RKO (cell line): ENCODE data around the gene NPHP4.

Source experiments
- DNase-seq: peaks from one replicate; pipeline ENCODE4 v3.0.0-alpha.2; 2016; ENCODE audit warnings: low spot score

NPHP4 gene

GRCh38 chr1:5877683-5878530 is 114.3 kb downstream of the NPHP4 start:
- no peak for DNase-seq

GRCh38 chr1:5877001-5877400 is 115.2 kb downstream of the NPHP4 start:
- DNase-seq: no peak

GRCh38 chr1:5876094-5876650 is 116.1 kb downstream of the NPHP4 start:
- no peak for DNase-seq

GRCh38 chr1:5875345-5875910 is 116.8 kb downstream of the NPHP4 start:
- no peak for DNase-seq

- DNase-seq: no peak
These were observed 117.7 kb downstream of the NPHP4 start for GRCh38 chr1:5874416-5875110.

GRCh38 chr1:5873556-5873955 is 118.7 kb downstream of the NPHP4 start:
- no peak for DNase-seq

GRCh38 chr1:5872886-5873285 is 119.3 kb downstream of the NPHP4 start:
- no peak for DNase-seq

- no peak for DNase-seq
These were observed 123.2 kb downstream of the NPHP4 start for GRCh38 chr1:5868931-5869500.

- DNase-seq: no peak
These were observed 126.5 kb downstream of the NPHP4 start for GRCh38 chr1:5865774-5866173.

- no peak for DNase-seq
These were observed 127.2 kb downstream of the NPHP4 start for GRCh38 chr1:5865056-5865455.

- no peak for DNase-seq
These were observed 128.0 kb downstream of the NPHP4 start for GRCh38 chr1:5864256-5864655.

- DNase-seq: no peak
These were observed 129.0 kb downstream of the NPHP4 start for GRCh38 chr1:5863238-5863637.

- DNase-seq: no peak
These were observed 130.1 kb downstream of the NPHP4 start for GRCh38 chr1:5861871-5862825.

GRCh38 chr1:5860277-5860676 is 131.9 kb downstream of the NPHP4 start:
- DNase-seq: no peak

GRCh38 chr1:5859766-5860165 is 132.5 kb downstream of the NPHP4 start:
- no peak for DNase-seq

- no peak for DNase-seq
These were observed 133.3 kb downstream of the NPHP4 start for GRCh38 chr1:5858844-5859407.

GRCh38 chr1:5858246-5858645 is 134.0 kb downstream of the NPHP4 start:
- no peak for DNase-seq

- no peak for DNase-seq
These were observed 134.6 kb downstream of the NPHP4 start for GRCh38 chr1:5857508-5858090.

GRCh38 chr1:5857011-5857410 is 135.2 kb downstream of the NPHP4 start:
- DNase-seq: no peak

- peak; percentile 28 for DNase-seq
These were observed 135.9 kb downstream of the NPHP4 start for GRCh38 chr1:5856246-5856815.
